GM12878 (cell line): ENCODE results near the gene POU6F2. TPM values are rescaled to one million over a fixed set of nuclear protein-coding genes. Genes with fewer than 3 reads are reported as not detected.

ENCODE experiments used
- ATAC-seq: fragments of 200-7000 bp; cut with Tn5 transposase; 3 replicates; pipeline ENCODE4 v1.9.1; 2020; ENCODE audit warnings: mild to moderate bottlenecking, moderate library complexity
- BruUV-seq: library from RNA; stranded (reverse); fragments of 400-500 nt; replicated peaks from 2 replicates; lab custom pipeline; 2021; lab: Mats Ljungman, UMichigan
- CTCF ChIA-PET: fragments of 300-600 bp; sonication (Branson Sonifier 250); formaldehyde crosslinking; extraction: SDS; loops from one replicate; lab custom pipeline; 2021; ENCODE audit warnings: inconsistent platforms; lab: Yijun Ruan, JAX
- POLR2A ChIA-PET: fragments of 350-600 bp; formaldehyde crosslinking; extraction: SDS; loops from one replicate; lab custom pipeline; 2021; ENCODE audit warnings: inconsistent platforms; lab: Charles Lee
- RAD21 ChIA-PET: fragments of 300-600 bp; sonication (Branson Sonifier 250); formaldehyde crosslinking; loops from one replicate; lab custom pipeline; 2023; ENCODE audit warnings: antibody characterized with exemption; ENCODE audit not compliant: unreplicated experiment; lab: Charles Lee
- SMC1A ChIA-PET: fragments of 300-600 bp; sonication (Branson Sonifier 250); formaldehyde crosslinking; loops from one replicate; lab custom pipeline; 2023; ENCODE audit not compliant: unreplicated experiment, uncharacterized antibody; lab: Charles Lee
- DNase-seq: peaks from one replicate; pipeline ENCODE4 v3.0.0-alpha.2; 2011; ENCODE audit warnings: low read depth, low spot score
- FAIRE-seq: peaks from 3 replicates; lab custom pipeline; 2011; peaks lifted over from hg19 to GRCh38; lab: Jason Lieb, UNC
- H2AFZ ChIP-seq: 2 replicates; pipeline ENCODE4 v1.6.0; 2011; ENCODE audit warnings: low read depth, low read length, control low read depth; ENCODE audit not compliant: control insufficient read depth
- H3K27ac ChIP-seq: 2 replicates; pipeline ENCODE4 v1.5.1; 2011; ENCODE audit warnings: control low read depth; ENCODE audit not compliant: control insufficient read depth, insufficient read depth
- H3K27me3 ChIP-seq, 2 experiments: replicated peaks in 1 of 2; 2 replicates each; pipeline versions ENCODE4 v1.6.0 to v1.6.1; 2011; ENCODE audit warnings: low read length in 1 of 2; ENCODE audit not compliant: control insufficient read depth in 2 of 2, insufficient read depth in 2 of 2
- H3K36me3 ChIP-seq, 2 experiments: 2 replicates each; pipeline ENCODE4 v1.5.1; 2011; ENCODE audit warnings: low read length in 1 of 2; ENCODE audit not compliant: control insufficient read depth in 2 of 2, insufficient read depth in 2 of 2
- H3K4me1 ChIP-seq: 2 replicates; pipeline ENCODE4 v1.6.1; 2011; ENCODE audit warnings: mild to moderate bottlenecking, low read length, moderate library complexity, mixed read lengths; ENCODE audit not compliant: control insufficient read depth, insufficient read depth
- H3K4me2 ChIP-seq: 2 replicates; pipeline ENCODE4 v1.6.0; 2011; ENCODE audit warnings: control low read depth; ENCODE audit not compliant: control insufficient read depth, insufficient read depth
- H3K4me3 ChIP-seq: fragments of 200-600 bp; sonication (generic); 2 replicates; pipeline ENCODE4 v1.5.1; 2016
- H3K79me2 ChIP-seq: 2 replicates; pipeline ENCODE4 v1.6.0; 2011; ENCODE audit warnings: low read length; ENCODE audit not compliant: control insufficient read depth, insufficient read depth
- H3K9ac ChIP-seq: 2 replicates; pipeline ENCODE4 v1.8.0; 2011; ENCODE audit warnings: low read length, control low read depth, mixed read lengths; ENCODE audit not compliant: control insufficient read depth, insufficient read depth
- H3K9me3 ChIP-seq: replicated peaks from 3 replicates; pipeline ENCODE4 v1.5.1; 2011; ENCODE audit warnings: mild to moderate bottlenecking, low read length; ENCODE audit not compliant: control insufficient read depth, insufficient read depth
- H4K20me1 ChIP-seq: 2 replicates; pipeline ENCODE4 v1.6.0; 2011; ENCODE audit not compliant: control insufficient read depth, insufficient read depth
- ATF7 ChIP-seq: fragments of 450-650 bp; IDR thresholded peaks from 2 replicates; pipeline ENCODE4 v1.6.1; 2016; ENCODE audit warnings: low read depth, mild to moderate bottlenecking
- BCL3 ChIP-seq: IDR thresholded peaks from 2 replicates; pipeline ENCODE4 v1.6.1; 2011; ENCODE audit warnings: borderline replicate concordance, low read depth, mild to moderate bottlenecking, moderate library complexity, low read length; ENCODE audit not compliant: insufficient read depth, poor library complexity, severe bottlenecking
- ELK1 ChIP-seq: IDR thresholded peaks from 2 replicates; pipeline ENCODE4 v1.6.1; 2012; ENCODE audit warnings: low read depth, low read length, improper control_type of control experiment
- MYB ChIP-seq: fragments of 150-350 bp; IDR thresholded peaks from 2 replicates; pipeline ENCODE4 v1.6.1; 2014; ENCODE audit warnings: mild to moderate bottlenecking, low read depth, low read length, borderline replicate concordance
- NFYA ChIP-seq: IDR thresholded peaks from 2 replicates; pipeline ENCODE4 v1.6.1; 2011; ENCODE audit warnings: low read depth, mild to moderate bottlenecking, low read length, improper control_type of control experiment, borderline replicate concordance
- PAX8 ChIP-seq: fragments of 450-650 bp; IDR thresholded peaks from 2 replicates; pipeline ENCODE4 v1.6.1; 2017; ENCODE audit warnings: mild to moderate bottlenecking, moderate library complexity
- PML ChIP-seq: IDR thresholded peaks from 2 replicates; pipeline ENCODE4 v1.6.1; 2012; ENCODE audit warnings: low read length, inconsistent platforms
- POLR2AphosphoS5 ChIP-seq: IDR thresholded peaks from 2 replicates; pipeline ENCODE4 v1.6.1; 2011; ENCODE audit warnings: mild to moderate bottlenecking, low read length, inconsistent platforms
- RBBP5 ChIP-seq: fragments of 200-600 bp; sonication (generic); conservative IDR thresholded peaks from 2 replicates; pipeline ENCODE4 v1.6.1; 2016
- RUNX3 ChIP-seq: IDR thresholded peaks from 2 replicates; pipeline ENCODE4 v1.6.1; 2012; ENCODE audit warnings: low read length, inconsistent platforms
- SMC3 ChIP-seq: IDR thresholded peaks from 2 replicates; pipeline ENCODE4 v1.6.1; 2011; ENCODE audit warnings: low read length, improper control_type of control experiment, borderline replicate concordance
- WGBS: methylation state at CpG from one replicate; pipeline ENCODE4 v1.1.6; 2016; ENCODE audit warnings: low lambda C conversion rate; ENCODE audit not compliant: insufficient replicate concordance, insufficient coverage; ENCODE audit errors: missing lambda C conversion rate; 5-methylcytosine and 5-hydroxymethylcytosine counted together
- in situ Hi-C: fragments of 300-500 bp; cut with MboI; formaldehyde crosslinking; loops from 9 replicates; pipeline ENCODE4 v1.14.3; 2018; ENCODE audit warnings: mixed read lengths
- intact Hi-C: fragments of 100-400 bp; cut with micrococcal nuclease; formaldehyde crosslinking; loops from one replicate; pipeline ENCODE4 v1.14.2; 2022; ENCODE audit not compliant: unreplicated experiment
- polyA plus RNA-seq, 11 experiments: library from polyadenylated mRNA; depleted of rRNA in 4 of 11; unstranded in 6 of 11; stranded (reverse) in 5 of 11; fragments of >200 nt; fragmentation: Nextera tagmentation in 4 of 11; fragmentation: Illumina TruSeq in 1 of 11; extraction: Ambion mirVana in 4 of 11; extraction: Trizol in 1 of 11; gene quantifications; 1 replicate in 1 of 11; 2 replicates in 10 of 11; pipeline versions ENCODE4 v1.2.1 to v1.2.3, GENCODE V29; 2011 to 2016; ENCODE audit warnings: inconsistent platforms in 2 of 11, missing spikeins in 2 of 11, low read depth in 1 of 11
- total RNA-seq, 4 experiments: library from RNA; depleted of rRNA in 3 of 4; stranded (reverse); fragments of >200 nt in 3 of 4; fragmentation: Illumina TruSeq in 1 of 4; extraction: Trizol in 1 of 4; gene quantifications; 2 replicates each; pipeline versions ENCODE4 v1.2.1 to v1.2.3, GENCODE V29; 2013 to 2021
- TF ChIP-seq, protein P1 (sequence below): fragments of 450-650 bp; formaldehyde crosslinking; IDR thresholded peaks from 2 replicates; pipeline ENCODE4 v1.5.0; 2022; ENCODE audit warnings: mild to moderate bottlenecking, missing genetic modification characterization
- TF ChIP-seq, protein P2 (sequence below): IDR thresholded peaks from 2 replicates; pipeline ENCODE4 v1.6.1; 2012; ENCODE audit warnings: low read length, inconsistent platforms

POU6F2 gene
- total and polyA plus RNA-seq, 10 of the 15 experiments (the other 5 are each of a cell fraction or from before 2014, with no cell fraction given) = 0.10 TPM; not detected in 9

GRCh38 chr7:39043531-39043930 lies 65.8 kb downstream of the POU6F2 start (continued):
- TF ChIP-seq, protein P1, sequence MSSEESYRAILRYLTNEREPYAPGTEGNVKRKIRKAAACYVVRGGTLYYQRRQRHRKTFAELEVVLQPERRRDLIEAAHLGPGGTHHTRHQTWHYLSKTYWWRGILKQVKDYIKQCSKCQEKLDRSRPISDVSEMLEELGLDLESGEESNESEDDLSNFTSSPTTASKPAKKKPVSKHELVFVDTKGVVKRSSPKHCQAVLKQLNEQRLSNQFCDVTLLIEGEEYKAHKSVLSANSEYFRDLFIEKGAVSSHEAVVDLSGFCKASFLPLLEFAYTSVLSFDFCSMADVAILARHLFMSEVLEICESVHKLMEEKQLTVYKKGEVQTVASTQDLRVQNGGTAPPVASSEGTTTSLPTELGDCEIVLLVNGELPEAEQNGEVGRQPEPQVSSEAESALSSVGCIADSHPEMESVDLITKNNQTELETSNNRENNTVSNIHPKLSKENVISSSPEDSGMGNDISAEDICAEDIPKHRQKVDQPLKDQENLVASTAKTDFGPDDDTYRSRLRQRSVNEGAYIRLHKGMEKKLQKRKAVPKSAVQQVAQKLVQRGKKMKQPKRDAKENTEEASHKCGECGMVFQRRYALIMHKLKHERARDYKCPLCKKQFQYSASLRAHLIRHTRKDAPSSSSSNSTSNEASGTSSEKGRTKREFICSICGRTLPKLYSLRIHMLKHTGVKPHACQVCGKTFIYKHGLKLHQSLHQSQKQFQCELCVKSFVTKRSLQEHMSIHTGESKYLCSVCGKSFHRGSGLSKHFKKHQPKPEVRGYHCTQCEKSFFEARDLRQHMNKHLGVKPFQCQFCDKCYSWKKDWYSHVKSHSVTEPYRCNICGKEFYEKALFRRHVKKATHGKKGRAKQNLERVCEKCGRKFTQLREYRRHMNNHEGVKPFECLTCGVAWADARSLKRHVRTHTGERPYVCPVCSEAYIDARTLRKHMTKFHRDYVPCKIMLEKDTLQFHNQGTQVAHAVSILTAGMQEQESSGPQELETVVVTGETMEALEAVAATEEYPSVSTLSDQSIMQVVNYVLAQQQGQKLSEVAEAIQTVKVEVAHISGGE (CRISPR knock-in tag) = no peak

GRCh38 chr7:39044489-39044888 lies 66.8 kb downstream of the POU6F2 start:
- H3K79me2 ChIP-seq = no peaks in the 10 kb centered on the region
- ATAC-seq (0 out of 3 replicates have a peak, but pooled peaks have one; percentile 26), FAIRE-seq (no peak), DNase-seq (no peak)
- intact Hi-C loops (no loop called here), in situ Hi-C loops (no loop called here)
- H3K27me3 ChIP-seq = no peaks in the 10 kb centered on the region
- ChIA-PET POLR2A (no interaction called here), CTCF (no interaction called here), SMC1A (interaction anchor here (0.8 kb wide), 1 partner anchor 103 kb away, joined by 3 read pairs; no protein-coding TSS in a partner anchor), RAD21 (no interaction called here)
- no peak overlapping the region for H3K9ac ChIP-seq
- H3K4me3 ChIP-seq = no peak overlapping the region
- no peaks in the 10 kb centered on the region for H4K20me1 ChIP-seq
- H3K9me3 ChIP-seq = no peaks in the 10 kb centered on the region
- H3K4me2 ChIP-seq = no peak overlapping the region
- H3K27ac ChIP-seq = no peak overlapping the region
- BruUV-seq = no TSS peak
- no peaks in the 10 kb centered on the region for H3K4me1 ChIP-seq
- WGBS = 7% methylated on average over 4 of the region's 4 CpGs
- H3K36me3 ChIP-seq = no peaks in the 10 kb centered on the region
- no peak overlapping the region for H2AFZ ChIP-seq
- TF ChIP-seq BCL3 = no peak
- TF ChIP-seq ELK1 = no peak
- TF ChIP-seq, protein P2, sequence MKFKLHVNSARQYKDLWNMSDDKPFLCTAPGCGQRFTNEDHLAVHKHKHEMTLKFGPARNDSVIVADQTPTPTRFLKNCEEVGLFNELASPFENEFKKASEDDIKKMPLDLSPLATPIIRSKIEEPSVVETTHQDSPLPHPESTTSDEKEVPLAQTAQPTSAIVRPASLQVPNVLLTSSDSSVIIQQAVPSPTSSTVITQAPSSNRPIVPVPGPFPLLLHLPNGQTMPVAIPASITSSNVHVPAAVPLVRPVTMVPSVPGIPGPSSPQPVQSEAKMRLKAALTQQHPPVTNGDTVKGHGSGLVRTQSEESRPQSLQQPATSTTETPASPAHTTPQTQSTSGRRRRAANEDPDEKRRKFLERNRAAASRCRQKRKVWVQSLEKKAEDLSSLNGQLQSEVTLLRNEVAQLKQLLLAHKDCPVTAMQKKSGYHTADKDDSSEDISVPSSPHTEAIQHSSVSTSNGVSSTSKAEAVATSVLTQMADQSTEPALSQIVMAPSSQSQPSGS = no peak
- TF ChIP-seq MYB = no peak
- no peak for TF ChIP-seq RUNX3
- no peak for TF ChIP-seq PML
- no peak for TF ChIP-seq SMC3
- TF ChIP-seq POLR2AphosphoS5 = no peak
- no peak for TF ChIP-seq PAX8
- TF ChIP-seq RBBP5 = no peak
- no peak for TF ChIP-seq ATF7
- no peak for TF ChIP-seq NFYA
